ENCODE measurements around the gene IBSP.

IBSP gene

DNA sequence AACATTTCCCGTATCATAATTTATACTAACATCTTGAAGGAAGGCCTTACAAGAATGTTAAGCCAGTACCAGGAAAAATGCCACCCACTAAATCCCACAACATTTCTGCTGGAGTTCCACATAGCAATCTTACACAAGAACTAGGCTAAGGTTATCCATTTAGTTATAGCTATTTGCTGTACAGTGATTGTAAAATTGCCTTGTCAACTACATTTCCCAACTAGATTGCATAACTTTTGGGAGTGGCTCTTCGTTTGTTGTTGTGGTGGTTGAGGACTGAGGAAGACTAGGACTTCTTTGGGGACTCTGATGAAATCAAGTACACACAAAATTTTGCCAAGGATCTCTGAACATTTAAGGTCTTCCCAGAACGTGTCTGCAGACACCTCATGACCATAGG lies 8.0 kb downstream of the IBSP start:
- Histone ChIP-seq H3K27me3 (ENCODE audit: insufficient read depth, low read length) (no peaks in the 10 kb centered on the region), H3K4me3 (ENCODE audit: low read length) (no peak overlapping the region), H3K36me3 (ENCODE audit: insufficient read depth, low read depth, low read length) (no peaks in the 10 kb centered on the region), H3K9me3 (ENCODE audit: insufficient read depth, low read depth, low read length) (no peaks in the 10 kb centered on the region), H3K4me1 (ENCODE audit: insufficient read depth, low read length) (no peaks in the 10 kb centered on the region), H3K9ac (ENCODE audit: low read depth, low read length) (no peak overlapping the region), H3K27ac (ENCODE audit: low read length) (no peak overlapping the region)

DNA sequence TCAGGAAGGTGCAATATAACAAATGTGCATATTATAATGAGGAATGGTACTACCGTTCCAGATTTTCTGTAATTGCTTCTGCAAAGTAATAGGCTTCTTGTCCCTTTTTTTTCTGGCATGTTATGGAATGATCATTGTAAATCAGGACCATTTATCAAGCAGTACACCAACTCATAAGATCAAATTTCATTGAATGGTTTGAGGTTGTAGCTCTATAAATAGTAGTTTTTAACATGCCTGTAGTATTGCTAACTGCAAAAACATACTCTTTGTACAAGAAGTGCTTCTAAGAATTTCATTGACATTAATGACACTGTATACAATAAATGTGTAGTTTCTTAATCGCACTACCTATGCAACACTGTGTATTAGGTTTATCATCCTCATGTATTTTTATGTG lies 12.6 kb downstream of the IBSP start:
- no peaks in the 10 kb centered on the region; the same call in 1 of the 2 replicates for H3K9me3 ChIP-seq (ENCODE audit: insufficient read depth, low read depth, low read length)
- H3K36me3 ChIP-seq (ENCODE audit: insufficient read depth, low read depth, low read length): no peaks in the 10 kb centered on the region
- no peak overlapping the region for H3K27ac ChIP-seq (ENCODE audit: low read length)
- H3K4me1 ChIP-seq (ENCODE audit: insufficient read depth, low read length): no peaks in the 10 kb centered on the region
- no peak overlapping the region for H3K4me3 ChIP-seq (ENCODE audit: low read length)
- H3K9ac ChIP-seq (ENCODE audit: low read depth, low read length): no peak overlapping the region
- H3K27me3 ChIP-seq (ENCODE audit: insufficient read depth, low read length): no peaks in the 10 kb centered on the region

DNA sequence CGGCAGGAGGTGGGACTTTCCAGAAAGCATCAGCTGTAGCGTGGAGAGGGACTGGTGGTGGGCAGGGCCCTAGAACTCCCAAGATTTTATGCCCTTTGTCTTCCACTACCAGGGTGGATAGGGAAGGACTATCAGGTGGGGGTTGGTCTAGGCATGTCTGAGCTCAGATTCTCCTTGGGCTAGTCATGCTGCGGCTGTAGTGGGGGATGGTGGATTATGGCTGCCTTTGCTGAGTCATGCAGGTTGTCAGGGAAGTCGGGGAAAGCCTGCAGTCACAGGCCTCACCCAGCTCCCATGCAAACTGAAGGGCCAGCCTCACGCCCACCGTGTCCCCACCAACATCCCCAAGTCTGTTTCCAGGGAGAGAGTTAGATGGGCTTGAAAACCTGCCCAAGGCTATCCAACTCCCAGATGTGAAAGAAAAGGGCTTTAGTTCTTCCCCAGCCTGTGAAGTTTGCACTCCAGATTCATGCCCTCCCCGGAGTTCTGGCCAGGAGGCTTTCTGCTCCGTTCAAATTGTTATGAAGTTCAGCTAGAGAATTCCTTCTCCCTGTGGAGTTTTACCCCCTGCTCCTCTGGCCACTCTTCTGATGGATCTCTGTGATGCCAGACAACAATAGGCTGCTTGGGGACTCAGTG lies 20.0 kb downstream of the IBSP start:
- peak overlapping the region; percentile 59 for H3K27ac ChIP-seq (ENCODE audit: low read length)
- H3K27me3 ChIP-seq (ENCODE audit: insufficient read depth, low read length): no peaks in the 10 kb centered on the region
- H3K4me3 ChIP-seq (ENCODE audit: low read length): no peak overlapping the region
- H3K9me3 ChIP-seq (ENCODE audit: insufficient read depth, low read depth, low read length): peaks cover 8% of the 10 kb centered on the region; the same call in 1 of the 2 replicates
- H3K4me1 ChIP-seq (ENCODE audit: insufficient read depth, low read length): peaks cover 5% of the 10 kb centered on the region; the same call in 1 of the 2 replicates
- H3K9ac ChIP-seq (ENCODE audit: low read depth, low read length): peak overlapping the region; percentile 50; the same call in 1 of the 2 replicates
- H3K36me3 ChIP-seq (ENCODE audit: insufficient read depth, low read depth, low read length): no peaks in the 10 kb centered on the region

DNA sequence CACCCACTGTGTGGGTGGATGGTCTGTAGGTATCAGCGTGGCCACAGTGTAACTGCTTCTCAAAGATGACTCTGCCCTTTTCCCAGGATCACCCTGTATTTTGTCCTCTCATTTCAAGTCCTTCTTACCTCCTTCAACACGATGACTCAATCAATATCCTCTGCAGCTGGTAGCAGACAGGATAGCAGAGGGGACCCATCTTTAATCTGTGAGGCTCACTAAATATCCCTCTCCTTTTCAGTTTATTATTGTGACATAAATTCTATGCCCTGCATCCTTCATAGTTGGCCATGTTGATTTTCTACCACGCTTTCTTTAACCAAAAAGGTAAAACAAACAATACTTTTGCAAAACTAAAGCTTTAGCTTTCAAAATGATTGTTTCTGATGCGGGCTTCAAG lies 23.8 kb downstream of the IBSP start:
- Histone ChIP-seq H3K4me3 (ENCODE audit: low read length) (no peak overlapping the region), H3K4me1 (ENCODE audit: insufficient read depth, low read length) (peaks cover 5% of the 10 kb centered on the region; the same call in 1 of the 2 replicates), H3K27me3 (ENCODE audit: insufficient read depth, low read length) (no peaks in the 10 kb centered on the region), H3K36me3 (ENCODE audit: insufficient read depth, low read depth, low read length) (no peaks in the 10 kb centered on the region), H3K9ac (ENCODE audit: low read depth, low read length) (no peak overlapping the region), H3K9me3 (ENCODE audit: insufficient read depth, low read depth, low read length) (no peaks in the 10 kb centered on the region), H3K27ac (ENCODE audit: low read length) (no peak overlapping the region)

DNA sequence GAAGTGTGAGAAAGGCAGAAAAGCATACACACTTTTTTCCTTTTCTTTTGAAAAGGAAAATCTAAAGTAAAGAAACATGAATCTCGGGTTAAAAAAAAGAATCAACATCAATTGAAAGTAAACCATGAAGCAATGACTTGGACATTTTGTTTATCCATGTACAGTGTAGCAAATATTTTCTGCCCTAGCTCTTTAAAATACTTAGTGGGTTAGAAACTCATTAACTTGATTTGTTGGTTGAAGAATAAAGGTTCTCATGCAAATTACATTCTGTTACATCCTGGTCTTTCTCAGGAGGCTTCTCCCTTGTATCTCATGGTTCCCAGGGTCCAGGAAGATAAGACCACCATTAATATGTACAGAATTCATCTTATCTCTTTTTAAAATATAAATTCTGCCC lies 24.4 kb downstream of the IBSP start:
- Histone ChIP-seq H3K9ac (ENCODE audit: low read depth, low read length) (no peak overlapping the region), H3K36me3 (ENCODE audit: insufficient read depth, low read depth, low read length) (no peaks in the 10 kb centered on the region), H3K4me1 (ENCODE audit: insufficient read depth, low read length) (peaks cover 5% of the 10 kb centered on the region; the same call in 1 of the 2 replicates), H3K4me3 (ENCODE audit: low read length) (no peak overlapping the region), H3K27ac (ENCODE audit: low read length) (no peak overlapping the region), H3K9me3 (ENCODE audit: insufficient read depth, low read depth, low read length) (no peaks in the 10 kb centered on the region), H3K27me3 (ENCODE audit: insufficient read depth, low read length) (no peaks in the 10 kb centered on the region)

DNA sequence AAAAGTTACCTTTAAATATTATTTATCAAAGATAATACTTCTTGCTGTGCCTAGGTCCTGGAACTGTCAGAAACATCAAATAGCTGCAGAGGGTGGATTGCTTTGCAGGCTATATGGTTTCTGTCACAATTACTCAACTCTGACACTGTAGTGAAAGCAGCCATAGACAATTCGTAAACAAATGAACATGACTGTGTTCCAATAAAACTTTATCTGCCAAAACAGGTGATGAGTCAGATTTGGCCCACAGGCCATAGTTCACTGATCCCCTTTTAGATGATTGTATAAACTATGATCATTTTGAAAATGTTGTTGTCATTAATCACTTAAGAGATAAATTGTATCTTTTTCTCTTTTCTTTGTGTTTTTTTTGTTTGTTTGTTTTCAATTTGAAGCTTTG lies 25.0 kb downstream of the IBSP start:
- peaks cover 5% of the 10 kb centered on the region; the same call in 1 of the 2 replicates for H3K4me1 ChIP-seq (ENCODE audit: insufficient read depth, low read length)
- H3K4me3 ChIP-seq (ENCODE audit: low read length): no peak overlapping the region
- H3K36me3 ChIP-seq (ENCODE audit: insufficient read depth, low read depth, low read length): no peaks in the 10 kb centered on the region
- H3K27me3 ChIP-seq (ENCODE audit: insufficient read depth, low read length): no peaks in the 10 kb centered on the region
- no peaks in the 10 kb centered on the region for H3K9me3 ChIP-seq (ENCODE audit: insufficient read depth, low read depth, low read length)
- no peak overlapping the region for H3K27ac ChIP-seq (ENCODE audit: low read length)
- no peak overlapping the region for H3K9ac ChIP-seq (ENCODE audit: low read depth, low read length)

DNA sequence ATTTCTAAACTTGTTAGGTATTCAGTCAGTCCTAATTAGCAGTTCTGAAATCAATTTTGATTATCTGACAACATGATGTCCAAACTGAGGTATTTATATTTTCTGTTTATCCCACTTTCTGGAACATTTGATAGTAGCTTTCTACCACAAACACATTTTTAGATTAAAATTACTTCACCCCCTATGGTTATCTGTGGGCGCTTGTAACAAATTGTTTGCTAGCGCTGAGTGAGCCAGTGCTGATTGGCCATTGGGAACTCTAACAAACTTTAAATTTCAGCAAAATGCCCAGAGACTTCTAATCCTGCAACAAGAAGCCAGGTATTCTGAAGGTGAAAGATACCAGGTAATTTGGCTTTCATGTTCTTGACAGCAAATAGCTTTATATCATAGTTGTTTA lies 33.3 kb downstream of the IBSP start, which contains the start of gene MEPE:
TSS of gene MEPE (plus strand) at position 301 of the 400 bp plus-strand sequence. CDS start 1,746 bp downstream, outside the sequence.
- no peak within 1 kb of the TSS for H3K27ac ChIP-seq (ENCODE audit: low read length)
- H3K9me3 ChIP-seq (ENCODE audit: insufficient read depth, low read depth, low read length): no peaks in the 10 kb centered on the region
- H3K27me3 ChIP-seq (ENCODE audit: insufficient read depth, low read length): no peaks in the 10 kb centered on the region
- H3K4me3 ChIP-seq (ENCODE audit: low read length): no peak within 1 kb of the TSS
- no peak within 1 kb of the TSS for H3K9ac ChIP-seq (ENCODE audit: low read depth, low read length)
- H3K4me1 ChIP-seq (ENCODE audit: insufficient read depth, low read length): no peaks in the 10 kb centered on the region
- no peaks in the 10 kb centered on the region for H3K36me3 ChIP-seq (ENCODE audit: insufficient read depth, low read depth, low read length)

DNA sequence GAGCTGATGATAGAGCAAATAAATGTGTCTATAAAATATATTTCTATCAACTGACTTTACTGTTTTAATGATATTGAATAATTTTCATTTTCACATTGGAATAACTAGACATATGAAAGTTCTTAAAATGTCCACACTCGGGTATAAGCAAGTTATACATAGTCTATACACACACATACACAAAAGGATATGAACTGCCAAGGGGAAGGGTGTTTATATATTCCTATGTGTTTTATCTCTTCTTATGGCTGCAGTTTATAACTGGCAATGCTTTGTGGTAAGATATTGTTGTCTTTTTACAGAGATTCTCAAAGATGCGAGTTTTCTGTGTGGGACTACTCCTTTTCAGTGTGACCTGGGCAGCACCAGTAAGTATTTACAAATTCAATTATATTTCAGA lies 35.0 kb downstream of the IBSP start:
- Histone ChIP-seq H3K27ac (ENCODE audit: low read length) (no peak overlapping the region), H3K36me3 (ENCODE audit: insufficient read depth, low read depth, low read length) (no peaks in the 10 kb centered on the region), H3K9me3 (ENCODE audit: insufficient read depth, low read depth, low read length) (no peaks in the 10 kb centered on the region), H3K27me3 (ENCODE audit: insufficient read depth, low read length) (no peaks in the 10 kb centered on the region), H3K4me3 (ENCODE audit: low read length) (no peak overlapping the region), H3K9ac (ENCODE audit: low read depth, low read length) (no peak overlapping the region), H3K4me1 (ENCODE audit: insufficient read depth, low read length) (peaks cover 9% of the 10 kb centered on the region; the same call in 1 of the 2 replicates)

DNA sequence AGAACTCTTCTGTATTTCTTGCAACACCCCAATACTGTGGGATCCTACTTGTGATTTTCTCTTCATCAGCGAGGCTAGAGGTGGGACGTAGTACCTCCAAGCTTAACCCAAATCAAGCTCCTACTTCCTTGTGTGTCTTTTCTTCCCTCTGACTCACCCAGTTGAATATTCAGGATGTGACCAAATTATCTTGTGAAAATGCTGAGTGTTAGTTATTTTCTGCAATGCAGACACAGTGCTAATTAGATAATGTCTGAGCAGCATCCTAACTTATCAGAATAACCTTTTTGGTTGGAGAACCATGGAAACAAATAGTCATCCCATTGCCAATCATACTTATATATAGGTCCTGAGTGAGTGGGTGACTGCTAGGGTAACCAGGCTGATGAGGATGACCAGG lies 35.8 kb downstream of the IBSP start:
- no peak overlapping the region for H3K27ac ChIP-seq (ENCODE audit: low read length)
- H3K4me3 ChIP-seq (ENCODE audit: low read length): no peak overlapping the region
- H3K9me3 ChIP-seq (ENCODE audit: insufficient read depth, low read depth, low read length): no peaks in the 10 kb centered on the region
- H3K27me3 ChIP-seq (ENCODE audit: insufficient read depth, low read length): no peaks in the 10 kb centered on the region
- peaks cover 9% of the 10 kb centered on the region; the same call in 1 of the 2 replicates for H3K4me1 ChIP-seq (ENCODE audit: insufficient read depth, low read length)
- H3K9ac ChIP-seq (ENCODE audit: low read depth, low read length): no peak overlapping the region
- no peaks in the 10 kb centered on the region for H3K36me3 ChIP-seq (ENCODE audit: insufficient read depth, low read depth, low read length)

DNA sequence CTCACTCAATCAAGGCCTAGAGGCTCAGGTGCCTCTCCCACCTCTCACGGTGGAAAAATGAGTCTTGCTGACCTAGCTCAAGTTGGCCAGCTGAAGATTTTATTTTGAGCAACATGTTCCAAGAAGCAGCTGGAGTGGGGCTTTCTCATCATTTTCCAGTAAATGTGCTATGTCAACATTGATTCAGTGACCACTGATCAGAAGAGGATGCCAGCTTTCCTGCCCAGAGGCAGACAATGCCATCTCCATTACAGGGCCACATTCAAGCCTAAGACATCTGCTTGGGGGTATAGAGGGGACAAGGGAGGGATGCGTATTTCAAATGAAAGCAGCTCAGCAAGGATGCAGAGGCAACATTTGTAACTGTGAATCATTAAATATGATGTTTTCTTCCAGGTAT lies 36.4 kb downstream of the IBSP start:
- Histone ChIP-seq H3K9ac (ENCODE audit: low read depth, low read length) (no peak overlapping the region), H3K9me3 (ENCODE audit: insufficient read depth, low read depth, low read length) (no peaks in the 10 kb centered on the region), H3K4me1 (ENCODE audit: insufficient read depth, low read length) (peaks cover 9% of the 10 kb centered on the region; the same call in 1 of the 2 replicates), H3K27ac (ENCODE audit: low read length) (no peak overlapping the region), H3K27me3 (ENCODE audit: insufficient read depth, low read length) (no peaks in the 10 kb centered on the region), H3K4me3 (ENCODE audit: low read length) (no peak overlapping the region), H3K36me3 (ENCODE audit: insufficient read depth, low read depth, low read length) (no peaks in the 10 kb centered on the region)

DNA sequence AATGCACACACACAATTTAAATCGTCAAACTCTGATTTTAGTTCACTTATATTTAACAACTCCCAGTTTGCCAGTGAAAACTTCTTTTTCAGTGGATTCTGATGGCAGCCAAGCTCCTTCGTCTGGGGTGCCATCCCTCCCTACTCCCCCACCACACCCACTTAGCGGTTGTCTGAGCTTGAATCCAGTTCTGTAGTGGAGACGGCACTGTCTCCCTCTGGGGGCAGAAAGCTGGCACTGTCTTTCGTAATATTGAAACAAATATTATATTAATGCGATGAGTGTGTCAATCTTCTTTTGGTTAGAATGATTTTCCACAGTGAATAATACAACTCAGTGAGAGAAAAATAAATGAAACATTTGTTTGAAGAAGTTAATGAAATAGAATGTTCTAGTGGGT lies 38.9 kb downstream of the IBSP start:
- H3K9me3 ChIP-seq (ENCODE audit: insufficient read depth, low read depth, low read length): no peaks in the 10 kb centered on the region
- peaks cover 9% of the 10 kb centered on the region; the same call in 1 of the 2 replicates for H3K4me1 ChIP-seq (ENCODE audit: insufficient read depth, low read length)
- no peak overlapping the region for H3K4me3 ChIP-seq (ENCODE audit: low read length)
- no peaks in the 10 kb centered on the region for H3K36me3 ChIP-seq (ENCODE audit: insufficient read depth, low read depth, low read length)
- H3K9ac ChIP-seq (ENCODE audit: low read depth, low read length): no peak overlapping the region
- H3K27ac ChIP-seq (ENCODE audit: low read length): no peak overlapping the region
- H3K27me3 ChIP-seq (ENCODE audit: insufficient read depth, low read length): no peaks in the 10 kb centered on the region

DNA sequence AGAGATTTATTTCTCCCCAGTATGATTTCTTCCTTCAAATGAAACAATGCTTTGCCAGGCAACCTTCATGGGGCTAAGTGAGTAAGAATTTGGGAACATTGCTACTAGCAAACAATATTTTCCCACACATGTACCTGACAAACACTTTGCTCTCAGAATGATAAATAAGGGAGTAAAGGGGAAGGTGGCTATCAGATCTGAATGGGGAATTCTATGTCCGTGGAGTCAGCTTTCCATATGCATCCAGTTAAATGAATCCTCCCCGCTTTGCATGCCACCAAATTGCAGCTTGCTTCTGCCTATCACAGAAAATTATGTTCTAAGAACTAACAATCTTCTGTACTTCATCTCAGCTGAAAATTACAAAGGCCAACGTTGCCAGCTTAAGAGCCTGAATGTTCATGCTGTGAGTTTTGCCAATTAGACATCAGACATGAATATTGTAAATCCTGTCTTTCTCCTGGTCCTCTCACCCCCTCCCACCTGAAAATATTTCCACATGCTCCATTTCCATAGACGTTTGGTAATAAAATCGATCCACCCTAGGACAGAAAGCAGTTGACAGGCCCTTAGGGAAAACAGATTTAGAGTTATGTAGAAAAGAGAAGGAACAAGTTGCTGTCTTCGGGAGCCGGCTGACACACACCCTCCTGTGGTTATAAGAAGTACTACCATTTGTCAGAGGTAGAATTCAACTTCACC lies 39.7 kb downstream of the IBSP start:
- Histone ChIP-seq H3K9ac (ENCODE audit: low read depth, low read length) (peak overlapping the region; percentile 40; the same call in 1 of the 2 replicates), H3K27me3 (ENCODE audit: insufficient read depth, low read length) (no peaks in the 10 kb centered on the region), H3K9me3 (ENCODE audit: insufficient read depth, low read depth, low read length) (no peaks in the 10 kb centered on the region), H3K36me3 (ENCODE audit: insufficient read depth, low read depth, low read length) (no peaks in the 10 kb centered on the region), H3K4me3 (ENCODE audit: low read length) (no peak overlapping the region), H3K4me1 (ENCODE audit: insufficient read depth, low read length) (peaks cover 9% of the 10 kb centered on the region), H3K27ac (ENCODE audit: low read length) (peak overlapping the region; percentile 25)
